ENCODE data around the gene CDK5.

The CDK5 gene

GRCh38 chr7:151099486-151100211 lies 42.0 kb upstream of the CDK5 start:
- no peak for DNase-seq (ENCODE audit: low read depth)
- no peak overlapping the region for H3K4me3 ChIP-seq (ENCODE audit: low read length)
- no peak for TF ChIP-seq CTCF (conservative IDR thresholded peaks at IDR 0.05; ENCODE audit: low read depth, low read length)

GRCh38 chr7:151095828-151096475 lies 38.3 kb upstream of the CDK5 start:
- DNase-seq (ENCODE audit: low read depth): no peak
- no peak overlapping the region for H3K4me3 ChIP-seq (ENCODE audit: low read length)
- no peak for TF ChIP-seq CTCF (conservative IDR thresholded peaks at IDR 0.05; ENCODE audit: low read depth, low read length)

GRCh38 chr7:151095123-151095797 lies 37.6 kb upstream of the CDK5 start:
- DNase-seq (ENCODE audit: low read depth): no peak
- H3K4me3 ChIP-seq (ENCODE audit: low read length): no peak overlapping the region
- no peak for TF ChIP-seq CTCF (conservative IDR thresholded peaks at IDR 0.05; ENCODE audit: low read depth, low read length)

GRCh38 chr7:151094675-151095074 lies 37.0 kb upstream of the CDK5 start:
- no peak for TF ChIP-seq CTCF (conservative IDR thresholded peaks at IDR 0.05; ENCODE audit: low read depth, low read length)
- no peak for DNase-seq (ENCODE audit: low read depth)
- no peak overlapping the region for H3K4me3 ChIP-seq (ENCODE audit: low read length)

GRCh38 chr7:151093748-151094147 lies 36.1 kb upstream of the CDK5 start:
- TF ChIP-seq CTCF (conservative IDR thresholded peaks at IDR 0.05; ENCODE audit: low read depth, low read length): no peak
- DNase-seq (ENCODE audit: low read depth): no peak
- H3K4me3 ChIP-seq (ENCODE audit: low read length): no peak overlapping the region

GRCh38 chr7:151091988-151092387 lies 34.3 kb upstream of the CDK5 start:
- no peak for DNase-seq (ENCODE audit: low read depth)
- no peak for TF ChIP-seq CTCF (conservative IDR thresholded peaks at IDR 0.05; ENCODE audit: low read depth, low read length)
- no peak overlapping the region for H3K4me3 ChIP-seq (ENCODE audit: low read length)

Measured in retinal pigment epithelial cell (primary cell).